ENCODE results near the gene PTPRA. TPM values are rescaled to one million over a fixed set of nuclear protein-coding genes. Genes with fewer than 3 reads are reported as not detected.

PTPRA gene
- total and polyA plus RNA-seq, 2 of the 4 experiments (the other 2 are of a cell fraction) = 35.0 to 50.0 TPM

DNA sequence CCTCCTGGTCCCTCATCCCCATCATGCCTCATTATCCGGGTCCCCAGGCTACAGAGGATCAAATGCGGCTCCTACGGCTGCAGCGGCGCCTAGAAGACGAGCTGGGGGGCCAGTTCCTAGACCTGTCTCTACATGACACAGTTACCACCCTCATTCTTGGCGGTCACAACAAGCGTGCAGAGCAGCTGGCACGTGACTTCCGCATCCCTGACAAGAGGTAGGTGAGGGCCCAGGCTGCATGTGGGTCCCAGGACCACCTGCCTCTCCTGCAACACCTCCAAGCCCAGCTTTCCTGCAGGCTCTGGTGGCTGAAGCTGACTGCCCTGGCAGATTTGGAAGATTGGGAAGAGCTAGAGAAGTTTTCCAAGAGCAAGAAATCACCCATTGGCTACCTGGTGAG, 8.2 kb upstream of the PTPRA start (continued):
- TF ChIP-seq BHLHE40 (IDR thresholded peaks at IDR 0.05; ENCODE audit: low read depth, low read length) = no peak
- TF ChIP-seq POLR2A (IDR thresholded peaks at IDR 0.05; ENCODE audit: low read depth, low read length) = no peak

DNA sequence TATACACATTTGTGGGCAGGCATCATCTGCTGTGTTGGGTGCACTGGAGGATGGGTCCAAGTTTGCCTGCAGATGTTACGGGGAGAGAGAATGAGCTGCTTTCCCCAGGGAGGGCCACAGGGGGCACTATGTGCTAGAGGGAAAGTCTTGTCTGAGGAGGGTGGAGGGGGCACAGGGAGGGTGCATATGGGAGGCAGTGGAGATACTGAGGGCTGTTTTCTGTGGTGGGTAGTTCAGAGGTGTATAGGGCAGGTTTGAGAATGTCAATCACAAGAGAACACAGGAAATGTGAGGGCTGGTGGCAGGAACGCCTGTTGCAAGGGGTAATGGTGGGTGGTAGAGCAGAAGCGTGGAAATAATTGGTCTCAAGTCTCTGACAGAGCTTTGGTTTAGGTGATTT, 7.7 kb upstream of the PTPRA start:
- Histone ChIP-seq H3K14ac (replicated peaks; ENCODE audit: low read depth, low read length) (no peak overlapping the region), H2AFZ (replicated peaks; ENCODE audit: low read length, poor library complexity) (no peak overlapping the region)
- no TSS peak for BruUV-seq (replicated peaks)

More for the DNA sequence above, 7.7 kb upstream of the PTPRA start:
- peaks cover 1% of the 10 kb centered on the region for H3K4me1 ChIP-seq (ENCODE audit: control insufficient read depth, insufficient read depth, low read length)
- H3K4me3 ChIP-seq (ENCODE audit: insufficient read depth, low read depth, low read length) = no peak overlapping the region
- H3K36me3 ChIP-seq (ENCODE audit: control insufficient read depth, insufficient read depth, low read length) = peaks cover 58% of the 10 kb centered on the region
- no peak overlapping the region for H2BK20ac ChIP-seq (ENCODE audit: low read depth, low read length)
- 100% methylated on average over 2 of the region's 3 CpGs; no CpG with 5 or more reads in 1 of the 2 experiments for WGBS, 2 experiments (ENCODE audit: extremely low coverage in 2 of 2, insufficient read length in 1 of 2)
- H2BK5ac ChIP-seq (ENCODE audit: low read depth, low read length, poor library complexity, severe bottlenecking) = no peak overlapping the region
- H3K4me2 ChIP-seq (ENCODE audit: low read depth, low read length) = no peak overlapping the region
- POLR2A ChIA-PET (ENCODE audit: unreplicated experiment) = no interaction called here
- DNase-seq (no peak), ATAC-seq (ENCODE audit: low read depth) (no peak)
- peaks cover 0 to 5% of the 10 kb centered on the region in 2 experiments; a peak in 1 of 4 replicates for H3K79me1 ChIP-seq (ENCODE audit: low read depth in 1 of 2, low read length in 2 of 2)
- intact Hi-C loops (cut with micrococcal nuclease) = no loop called here
- H2AK9ac ChIP-seq (replicated peaks; ENCODE audit: low read depth, low read length, poor library complexity) = peak overlapping the region; percentile 55
- H3K4ac ChIP-seq (ENCODE audit: low read depth, low read length) = no peak overlapping the region
- no peak overlapping the region for H4K5ac ChIP-seq (ENCODE audit: low read depth, low read length)
- dilution Hi-C loops (cut with HindIII; ENCODE audit: low sequenced_read_pairs, unreplicated experiment) = no loop called here
- H3K56ac ChIP-seq (ENCODE audit: extremely low read depth, insufficient read depth, low read length) = no peak overlapping the region
- H3K9me3 ChIP-seq (ENCODE audit: control insufficient read depth, insufficient read depth, low read length) = no peaks in the 10 kb centered on the region
- no peak overlapping the region for H2BK120ac ChIP-seq (ENCODE audit: low read depth, low read length)
- H4K8ac ChIP-seq (ENCODE audit: low read depth in 2 of 2, low read length in 2 of 2) = no peak overlapping the region
- H3K18ac ChIP-seq (ENCODE audit: low read depth, low read length) = no peak overlapping the region
- H2BK15ac ChIP-seq (ENCODE audit: low read depth, low read length) = no peak overlapping the region
- H3K9ac ChIP-seq (ENCODE audit: low read depth, low read length) = no peak overlapping the region
- CTCF ChIA-PET = no interaction called here
- in situ Hi-C loops (cut with MboI; ENCODE audit: low sequenced_read_pairs) = no loop called here
- peaks cover 6% of the 10 kb centered on the region for H3K9me1 ChIP-seq (ENCODE audit: insufficient read depth, low read length)
- no peak overlapping the region for H3K27ac ChIP-seq (ENCODE audit: insufficient read depth, low read length)
- H2AK5ac ChIP-seq (ENCODE audit: low read depth, low read length) = no peak overlapping the region
- no peaks in the 10 kb centered on the region for H3K27me3 ChIP-seq (ENCODE audit: control insufficient read depth, insufficient read depth, low read length)
- no peak overlapping the region for H4K91ac ChIP-seq (ENCODE audit: insufficient read depth, low read depth, low read length)
- H3K23ac ChIP-seq (ENCODE audit: low read depth, low read length) = no peak overlapping the region
- H4K20me1 ChIP-seq (ENCODE audit: insufficient read depth, low read length) = no peaks in the 10 kb centered on the region; the same call in 1 of the 2 replicates
- TF ChIP-seq SMC3 (IDR thresholded peaks at IDR 0.05; ENCODE audit: low read depth, low read length) (no peak), MXI1 (IDR thresholded peaks at IDR 0.05; ENCODE audit: borderline replicate concordance, low read depth, low read length) (no peak), RCOR1 (IDR thresholded peaks at IDR 0.05; ENCODE audit: insufficient replicate concordance, low read length) (no peak), RAD21 (IDR thresholded peaks at IDR 0.05; ENCODE audit: low read length) (no peak), POLR2A (IDR thresholded peaks at IDR 0.05; ENCODE audit: low read depth, low read length) (no peak), CHD1 (IDR thresholded peaks at IDR 0.05; ENCODE audit: low read depth, low read length) (no peak), CEBPB (IDR thresholded peaks at IDR 0.05; ENCODE audit: low read depth, low read length) (no peak), FOS (IDR thresholded peaks at IDR 0.05; ENCODE audit: low read depth, low read length) (no peak), BHLHE40 (IDR thresholded peaks at IDR 0.05; ENCODE audit: low read depth, low read length) (no peak), RFX5 (IDR thresholded peaks at IDR 0.05; ENCODE audit: low read depth, low read length) (no peak)
- TF ChIP-seq, protein P1, sequence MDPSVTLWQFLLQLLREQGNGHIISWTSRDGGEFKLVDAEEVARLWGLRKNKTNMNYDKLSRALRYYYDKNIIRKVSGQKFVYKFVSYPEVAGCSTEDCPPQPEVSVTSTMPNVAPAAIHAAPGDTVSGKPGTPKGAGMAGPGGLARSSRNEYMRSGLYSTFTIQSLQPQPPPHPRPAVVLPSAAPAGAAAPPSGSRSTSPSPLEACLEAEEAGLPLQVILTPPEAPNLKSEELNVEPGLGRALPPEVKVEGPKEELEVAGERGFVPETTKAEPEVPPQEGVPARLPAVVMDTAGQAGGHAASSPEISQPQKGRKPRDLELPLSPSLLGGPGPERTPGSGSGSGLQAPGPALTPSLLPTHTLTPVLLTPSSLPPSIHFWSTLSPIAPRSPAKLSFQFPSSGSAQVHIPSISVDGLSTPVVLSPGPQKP (IDR thresholded peaks at IDR 0.05; ENCODE audit: borderline replicate concordance, low read depth, low read length) = no peak

Measured in IMR-90 (cell line).